ACC112 (cell line): ENCODE measurements around the gene SPOCK1.

Experiments used
- H2AFZ ChIP-seq: fragments of 200-600 bp; sonication (generic); one replicate; pipeline ENCODE4 v1.6.0; 2017; ENCODE audit warnings: antibody characterized with exemption, low read length; ENCODE audit not compliant: unreplicated experiment
- H3K27ac ChIP-seq: fragments of 200-600 bp; sonication (generic); 2 replicates; pipeline ENCODE4 v1.5.1; 2014; ENCODE audit warnings: low read depth, mild to moderate bottlenecking, antibody characterized with exemption, low read length, moderate library complexity
- H3K27me3 ChIP-seq: fragments of 200-600 bp; sonication (generic); 2 replicates; pipeline ENCODE4 v1.6.1; 2014; ENCODE audit warnings: mild to moderate bottlenecking, antibody characterized with exemption, low read length, moderate library complexity, mixed read lengths; ENCODE audit not compliant: insufficient read depth
- H3K36me3 ChIP-seq: fragments of 200-600 bp; sonication (generic); 2 replicates; pipeline ENCODE4 v1.6.1; 2016; ENCODE audit warnings: mild to moderate bottlenecking, antibody characterized with exemption, low read length, moderate library complexity, mixed read lengths; ENCODE audit not compliant: insufficient read depth
- H3K4me1 ChIP-seq: fragments of 200-600 bp; sonication (generic); one replicate; pipeline ENCODE4 v1.6.1; 2016; ENCODE audit warnings: low read length, mixed read lengths; ENCODE audit not compliant: insufficient read depth, unreplicated experiment, control insufficient read depth
- H3K4me3 ChIP-seq: fragments of 200-600 bp; sonication (generic); 2 replicates; pipeline ENCODE4 v1.5.1; 2014; ENCODE audit warnings: mild to moderate bottlenecking, low read depth, low read length
- H3K79me2 ChIP-seq: fragments of 200-600 bp; sonication (generic); one replicate; pipeline ENCODE4 v1.6.0; 2016; ENCODE audit warnings: low read length; ENCODE audit not compliant: control insufficient read depth, unreplicated experiment, insufficient read depth

The SPOCK1 gene

GRCh38 chr5:137466889-137467288 lies 32.2 kb downstream of the SPOCK1 start:
- Histone ChIP-seq H3K27ac (no peak overlapping the region), H3K27me3 (no peaks in the 10 kb centered on the region), H3K79me2 (peaks cover 2% of the 10 kb centered on the region), H3K4me1 (peaks cover 40% of the 10 kb centered on the region), H2AFZ (no peak overlapping the region), H3K36me3 (no peaks in the 10 kb centered on the region), H3K4me3 (no peak overlapping the region)

- Histone ChIP-seq H2AFZ (no peak overlapping the region), H3K36me3 (no peaks in the 10 kb centered on the region), H3K4me1 (peaks cover 30% of the 10 kb centered on the region), H3K4me3 (no peak overlapping the region), H3K79me2 (peaks cover 7% of the 10 kb centered on the region), H3K27me3 (no peaks in the 10 kb centered on the region), H3K27ac (no peak overlapping the region)
Observed at GRCh38 chr5:137465930-137466329, 33.2 kb downstream of the SPOCK1 start.

GRCh38 chr5:137462816-137463520 lies 36.2 kb downstream of the SPOCK1 start:
- no peak overlapping the region for H3K27ac ChIP-seq
- peaks cover 7% of the 10 kb centered on the region for H3K79me2 ChIP-seq
- H3K4me1 ChIP-seq, result peaks cover 17% of the 10 kb centered on the region
- no peaks in the 10 kb centered on the region for H3K27me3 ChIP-seq
- H3K4me3 ChIP-seq, result no peak overlapping the region
- no peaks in the 10 kb centered on the region for H3K36me3 ChIP-seq
- no peak overlapping the region for H2AFZ ChIP-seq

- peaks cover 17% of the 10 kb centered on the region for H3K4me1 ChIP-seq
- no peak overlapping the region for H2AFZ ChIP-seq
- no peaks in the 10 kb centered on the region for H3K27me3 ChIP-seq
- no peak overlapping the region for H3K27ac ChIP-seq
- no peak overlapping the region for H3K4me3 ChIP-seq
- no peaks in the 10 kb centered on the region for H3K36me3 ChIP-seq
- peaks cover 7% of the 10 kb centered on the region for H3K79me2 ChIP-seq
Observed at GRCh38 chr5:137462265-137462590, 36.9 kb downstream of the SPOCK1 start.

GRCh38 chr5:137461391-137462264 lies 37.5 kb downstream of the SPOCK1 start:
- Histone ChIP-seq H3K4me1 (peaks cover 13% of the 10 kb centered on the region), H3K36me3 (no peaks in the 10 kb centered on the region), H2AFZ (no peak overlapping the region), H3K4me3 (no peak overlapping the region), H3K27ac (no peak overlapping the region), H3K27me3 (no peaks in the 10 kb centered on the region), H3K79me2 (peaks cover 7% of the 10 kb centered on the region)

- Histone ChIP-seq H3K79me2 (peaks cover 2% of the 10 kb centered on the region), H3K4me1 (no peaks in the 10 kb centered on the region), H3K27me3 (no peaks in the 10 kb centered on the region), H3K36me3 (no peaks in the 10 kb centered on the region), H2AFZ (no peak overlapping the region), H3K27ac (no peak overlapping the region), H3K4me3 (no peak overlapping the region)
Observed at GRCh38 chr5:137454671-137455070, 44.5 kb downstream of the SPOCK1 start.

- H3K4me3 ChIP-seq, result no peak overlapping the region
- H2AFZ ChIP-seq, result no peak overlapping the region
- H3K36me3 ChIP-seq, result no peaks in the 10 kb centered on the region
- no peak overlapping the region for H3K27ac ChIP-seq
- H3K27me3 ChIP-seq, result no peaks in the 10 kb centered on the region
- peaks cover 2% of the 10 kb centered on the region for H3K79me2 ChIP-seq
- H3K4me1 ChIP-seq, result no peaks in the 10 kb centered on the region
Observed at GRCh38 chr5:137453483-137454080, 45.5 kb downstream of the SPOCK1 start.

GRCh38 chr5:137450759-137451158 lies 48.4 kb downstream of the SPOCK1 start:
- Histone ChIP-seq H2AFZ (no peak overlapping the region), H3K27me3 (no peaks in the 10 kb centered on the region), H3K4me1 (peaks cover 8% of the 10 kb centered on the region), H3K36me3 (no peaks in the 10 kb centered on the region), H3K4me3 (no peak overlapping the region), H3K79me2 (peaks cover 2% of the 10 kb centered on the region), H3K27ac (no peak overlapping the region)

- Histone ChIP-seq H3K27me3 (no peaks in the 10 kb centered on the region), H2AFZ (no peak overlapping the region), H3K4me3 (no peak overlapping the region), H3K36me3 (no peaks in the 10 kb centered on the region), H3K79me2 (peaks cover 2% of the 10 kb centered on the region), H3K4me1 (peaks cover 8% of the 10 kb centered on the region), H3K27ac (no peak overlapping the region)
Observed at GRCh38 chr5:137448868-137449267, 50.3 kb downstream of the SPOCK1 start.

GRCh38 chr5:137446615-137447014 lies 52.5 kb downstream of the SPOCK1 start:
- H3K4me1 ChIP-seq, result peaks cover 8% of the 10 kb centered on the region
- H3K27ac ChIP-seq, result no peak overlapping the region
- no peaks in the 10 kb centered on the region for H3K79me2 ChIP-seq
- no peak overlapping the region for H2AFZ ChIP-seq
- H3K36me3 ChIP-seq, result no peaks in the 10 kb centered on the region
- no peak overlapping the region for H3K4me3 ChIP-seq
- H3K27me3 ChIP-seq, result no peaks in the 10 kb centered on the region
